HG02623 (cell line): ENCODE measurements around the gene OBSCN.
A peak's percentile ranks its signal among the peaks of the same experiment; 100 is the strongest.

Source experiments
- ATAC-seq: cut with Tn5 transposase; IDR thresholded peaks from one replicate; pipeline ENCODE4 v1.9.1; 2021; ENCODE audit warnings: moderate library complexity; ENCODE audit not compliant: unreplicated experiment

The OBSCN gene

GRCh38 chr1:228207851-228208821 is at the start of gene OBSCN:
Gene OBSCN (plus strand): TSS chr1:228208044. CDS start chr1:228211784, 3,740 bp downstream.
- ATAC-seq, result no peak

- ATAC-seq, result no peak
These were observed 49.5 kb upstream of the OBSCN start for GRCh38 chr1:228158151-228159007.

GRCh38 chr1:228159008-228159665 is 48.7 kb upstream of the OBSCN start:
- no peak for ATAC-seq

GRCh38 chr1:228160201-228160761 is 47.6 kb upstream of the OBSCN start:
- ATAC-seq, result no peak

- ATAC-seq, result no peak
These were observed 46.5 kb upstream of the OBSCN start for GRCh38 chr1:228161362-228161761.

GRCh38 chr1:228161866-228162265 is 46.0 kb upstream of the OBSCN start:
- ATAC-seq, result no peak

- no peak for ATAC-seq
These were observed 45.4 kb upstream of the OBSCN start for GRCh38 chr1:228162286-228163006.

- no peak for ATAC-seq
These were observed 44.7 kb upstream of the OBSCN start for GRCh38 chr1:228163007-228163753.

GRCh38 chr1:228163776-228164519 is 43.9 kb upstream of the OBSCN start:
- no peak for ATAC-seq

GRCh38 chr1:228164561-228165371 is 43.1 kb upstream of the OBSCN start:
- no peak for ATAC-seq

GRCh38 chr1:228165372-228166169 is 42.3 kb upstream of the OBSCN start, which contains the start of gene IBA57:
Gene IBA57 (plus strand): TSS chr1:228165804. CDS start chr1:228165817, 13 bp downstream.
- ATAC-seq, result peak; percentile 79

- peak; percentile 13 for ATAC-seq
These were observed 41.5 kb upstream of the OBSCN start for GRCh38 chr1:228166170-228166936.

GRCh38 chr1:228168563-228169270 is 39.1 kb upstream of the OBSCN start:
- no peak for ATAC-seq

GRCh38 chr1:228169345-228169744 is 38.5 kb upstream of the OBSCN start:
- ATAC-seq, result no peak

- ATAC-seq, result no peak
These were observed 37.2 kb upstream of the OBSCN start for GRCh38 chr1:228170666-228171065.
